ENCODE data around the gene NFYC.
"Not testable (repeated sequence)": the region's sequence is repeated elsewhere in the genome, so short reads cannot be mapped to it uniquely, and the experiment has no call there.

Gene NFYC

DNA sequence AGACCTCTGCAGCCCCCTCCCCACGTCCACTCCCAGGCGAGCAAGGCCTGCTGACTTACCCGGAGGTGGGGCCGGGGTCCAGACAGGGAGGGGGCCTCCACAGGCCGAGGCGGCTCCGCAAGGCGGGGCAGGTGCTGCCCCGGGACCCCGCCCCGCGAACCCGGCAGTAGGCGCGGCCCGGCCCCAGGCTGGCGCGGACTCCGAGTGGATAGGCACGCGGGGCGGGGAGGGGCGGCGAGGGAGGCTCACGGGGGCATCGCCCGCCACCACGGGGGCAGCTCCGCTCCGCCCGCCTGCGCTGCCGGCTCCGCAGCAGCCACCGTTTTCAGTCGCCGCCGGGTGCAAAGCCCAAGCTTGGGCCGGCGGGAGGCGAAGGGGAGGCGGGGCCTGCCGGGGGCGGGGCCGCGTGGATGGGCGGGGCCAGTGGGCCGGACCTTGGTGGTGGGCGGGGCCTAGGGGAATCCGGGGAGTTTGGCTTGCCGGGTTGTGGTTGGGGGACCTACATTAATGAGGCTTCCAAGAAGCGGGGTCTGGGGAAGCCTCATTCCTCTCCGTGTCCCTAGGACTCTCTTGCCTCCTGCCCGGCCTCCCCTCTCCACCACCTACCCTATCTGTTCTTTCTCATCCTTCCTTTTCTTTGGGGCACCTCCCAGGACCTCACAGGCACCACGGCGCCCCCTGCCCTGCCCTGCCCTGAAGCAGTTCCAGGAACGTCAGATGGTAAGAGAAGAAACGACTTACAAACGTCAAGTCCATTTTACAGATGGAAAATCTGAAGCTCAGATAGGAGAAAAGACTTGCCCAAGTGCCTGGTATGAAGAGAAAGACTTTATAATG, 26.0 kb upstream of the NFYC start, which contains the start of gene RIMS3:
TSS of gene RIMS3 (minus strand) at position 348 of the 837 bp plus-strand sequence. CDS start 23,757 bp downstream, outside the sequence.
- peak; percentile 84 for DNase-seq

GRCh38 chr1:40668769-40669525, 22.6 kb upstream of the NFYC start:
- DNase-seq: peak; percentile 88

- no peak for DNase-seq
These were observed 18.1 kb upstream of the NFYC start for GRCh38 chr1:40673452-40673851.

DNA sequence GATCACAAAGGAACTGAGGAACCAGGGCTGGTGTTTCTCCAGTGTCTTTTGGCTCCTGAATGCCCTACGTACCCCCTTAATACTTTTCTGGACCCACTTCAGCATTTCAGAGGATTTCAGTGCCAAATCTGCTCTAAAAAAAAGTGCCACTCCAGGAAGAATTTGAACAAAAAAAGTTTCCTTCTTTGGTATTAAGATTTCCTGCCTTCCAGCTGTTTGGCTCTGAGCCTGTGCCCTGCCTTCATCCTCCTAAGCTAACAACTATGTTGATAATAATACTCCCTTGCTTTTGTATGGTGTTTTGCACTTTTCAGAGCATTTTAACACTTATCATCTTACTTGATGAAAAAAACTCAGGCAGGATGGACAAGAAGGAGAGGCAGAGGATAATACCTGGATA, 15.0 kb upstream of the NFYC start:
- DNase-seq: no peak

DNA sequence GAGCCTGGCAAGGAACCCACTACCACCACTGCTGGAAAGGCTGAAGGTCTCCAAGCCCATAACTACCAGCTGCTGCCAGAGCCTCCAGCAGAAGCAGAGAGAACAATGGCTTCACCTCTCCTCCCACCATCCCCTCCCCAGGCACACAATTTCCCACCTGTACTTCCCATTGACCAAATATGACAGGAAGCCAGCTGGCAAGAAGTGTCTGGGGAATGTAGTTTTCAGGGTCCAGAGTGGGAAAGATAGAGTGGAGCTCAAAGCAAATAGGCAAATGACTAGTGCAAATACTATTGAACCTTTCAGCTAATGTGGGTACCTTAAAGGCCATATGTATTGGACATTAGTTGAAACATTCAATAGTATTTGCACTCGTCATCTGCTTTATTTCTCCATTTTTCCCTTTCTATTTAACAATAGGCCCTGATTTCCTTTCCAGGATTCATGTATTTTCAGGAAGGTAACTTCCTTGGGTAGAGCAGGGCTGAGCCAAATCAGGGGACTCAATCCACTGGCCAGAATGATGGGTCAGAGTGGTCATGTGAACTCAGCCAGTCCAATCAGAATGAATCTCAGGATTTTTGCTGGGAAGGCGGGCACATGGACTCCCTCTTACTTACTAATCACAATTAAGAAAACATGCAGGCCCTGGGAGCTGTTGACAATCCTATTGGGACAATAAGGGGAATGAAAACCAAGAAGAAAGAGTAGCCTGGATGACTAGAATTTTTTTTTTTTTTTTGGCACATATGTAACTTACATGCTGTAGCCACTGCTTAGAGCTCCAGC, 12.1 kb upstream of the NFYC start:
- DNase-seq: no peak

GRCh38 chr1:40684669-40685068, 6.8 kb upstream of the NFYC start:
- no peak for DNase-seq

DNA sequence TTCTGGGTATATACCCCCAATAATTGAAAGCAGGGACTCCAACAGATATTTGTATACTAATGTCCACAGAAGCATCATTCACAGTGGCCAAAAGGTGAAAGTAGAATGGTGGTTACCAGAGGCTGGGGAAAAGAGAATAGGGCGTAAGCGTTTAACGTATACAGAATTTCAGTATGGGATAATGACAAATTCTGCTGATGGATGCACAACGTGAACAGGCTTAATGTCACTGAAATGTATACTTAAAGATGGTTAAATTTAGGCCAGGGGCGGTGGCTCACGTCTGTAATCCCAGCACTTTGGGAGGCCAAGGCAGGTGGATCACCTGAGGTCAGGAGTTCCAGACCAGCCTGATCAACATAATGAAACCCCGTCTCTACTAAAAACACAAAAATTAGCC, 4.4 kb upstream of the NFYC start:
- DNase-seq: no peak

DNA sequence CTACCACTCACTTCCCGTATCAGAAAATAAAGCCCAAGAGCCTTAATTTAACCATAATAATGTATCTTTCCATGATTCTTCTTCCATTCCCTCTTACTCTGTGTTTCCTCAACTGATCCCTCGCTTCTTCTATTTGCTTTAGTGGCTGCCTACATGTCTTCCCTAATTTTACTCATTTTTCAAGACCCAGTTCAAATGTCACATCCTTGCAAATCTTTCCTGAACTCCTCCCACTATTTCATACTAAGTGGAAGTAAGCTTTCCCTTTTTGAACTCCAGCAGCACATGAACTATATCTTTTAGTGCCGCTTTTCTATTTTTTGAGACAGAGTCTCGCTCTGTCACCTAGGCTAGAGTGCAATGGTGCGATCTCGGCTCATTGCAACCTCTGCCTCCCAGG, 3.8 kb upstream of the NFYC start:
- no peak for DNase-seq

DNA sequence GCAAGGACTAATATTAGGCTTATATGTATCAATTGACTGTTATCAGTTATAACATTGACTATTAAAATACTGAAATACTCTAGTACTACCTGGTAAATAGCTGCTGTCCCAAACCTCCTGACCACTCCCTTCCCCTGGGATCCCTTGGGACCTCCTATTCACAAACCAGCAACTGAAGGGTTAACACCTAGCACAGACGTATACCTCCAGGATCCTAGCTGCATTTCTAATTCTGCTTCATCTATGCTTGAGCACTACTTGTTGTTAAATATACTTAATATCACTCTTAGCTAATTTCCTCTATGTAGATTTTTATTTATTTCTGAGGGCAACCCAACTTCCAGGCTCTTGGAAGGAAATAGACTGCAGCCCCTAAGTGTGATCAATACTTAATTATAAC, 1.8 kb upstream of the NFYC start:
- no peak for DNase-seq

GRCh38 chr1:40690771-40691537, 550 bp upstream of the NFYC start:
- DNase-seq: no peak

DNA sequence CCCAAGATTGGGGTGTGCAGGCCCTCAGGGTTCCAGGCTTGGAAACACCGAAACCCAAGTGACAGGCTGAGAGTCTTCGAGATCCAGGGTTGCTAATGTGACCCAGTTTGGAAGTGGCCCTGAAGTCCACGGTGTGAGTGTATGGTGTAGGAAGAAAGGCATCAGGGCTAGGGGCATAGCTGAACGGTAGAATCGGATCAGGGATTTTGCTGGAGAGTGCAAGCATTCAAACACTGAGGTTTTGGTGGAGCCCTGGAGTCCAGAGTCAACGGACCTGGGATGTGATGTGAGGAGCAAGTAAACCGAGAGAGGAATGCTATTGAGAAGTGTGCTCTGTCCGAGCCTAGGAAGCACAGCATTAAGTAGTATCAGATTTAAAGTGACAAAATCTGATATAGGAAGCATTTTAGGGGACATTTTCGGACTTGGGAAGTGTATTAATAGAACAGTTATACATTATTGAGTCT, 958 bp downstream of the NFYC start:
- no peak for DNase-seq

GRCh38 chr1:40693425-40693824, 1.9 kb downstream of the NFYC start:
- DNase-seq: no peak

DNA sequence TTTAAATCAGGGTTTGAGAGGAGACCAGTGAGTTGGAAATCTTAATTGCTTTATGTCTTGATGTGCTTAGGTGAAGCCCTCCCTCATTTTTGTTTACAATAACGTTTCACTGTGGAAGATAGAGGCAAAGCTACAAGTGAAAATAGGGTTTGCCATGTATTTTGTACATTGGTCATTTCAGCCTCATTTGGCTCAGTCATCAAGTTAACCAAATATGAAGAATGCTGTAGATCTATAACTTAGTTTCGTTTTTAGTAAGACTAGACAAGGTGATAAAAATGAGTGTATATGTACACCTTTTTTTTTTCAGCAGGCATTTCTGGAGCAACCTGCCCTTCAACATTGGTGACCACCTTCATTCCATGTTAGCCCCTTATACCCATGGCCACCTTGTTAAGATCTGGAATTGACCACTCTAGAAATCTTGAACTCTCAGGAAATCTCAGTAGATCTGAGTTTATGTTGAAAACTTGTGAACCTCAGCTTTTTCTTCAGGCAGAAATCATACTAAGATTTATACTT, 2.9 kb downstream of the NFYC start:
- no peak for DNase-seq

GRCh38 chr1:40696294-40696693, 4.8 kb downstream of the NFYC start:
- DNase-seq: no peak

DNA sequence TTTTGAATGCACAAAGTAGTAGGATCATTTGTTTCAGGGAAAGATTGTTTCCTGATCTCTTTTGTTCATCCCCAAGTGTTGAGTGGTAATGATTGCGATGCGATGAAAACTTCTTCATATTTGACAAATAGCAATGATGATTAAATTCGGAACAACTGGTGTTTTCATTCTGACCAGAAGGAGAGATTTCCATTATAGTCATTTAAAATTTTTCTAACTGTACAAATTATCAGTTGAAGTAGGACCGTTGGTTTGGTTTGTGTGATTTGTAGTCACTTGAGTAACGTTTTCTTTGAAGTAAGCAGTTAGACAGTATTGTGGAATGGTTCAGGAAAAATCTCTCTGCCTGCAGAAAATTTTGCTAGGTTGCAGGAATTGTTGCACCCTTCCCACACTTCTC, 5.9 kb downstream of the NFYC start:
- no peak for DNase-seq

GRCh38 chr1:40699787-40700186, 8.3 kb downstream of the NFYC start:
- no peak for DNase-seq

DNA sequence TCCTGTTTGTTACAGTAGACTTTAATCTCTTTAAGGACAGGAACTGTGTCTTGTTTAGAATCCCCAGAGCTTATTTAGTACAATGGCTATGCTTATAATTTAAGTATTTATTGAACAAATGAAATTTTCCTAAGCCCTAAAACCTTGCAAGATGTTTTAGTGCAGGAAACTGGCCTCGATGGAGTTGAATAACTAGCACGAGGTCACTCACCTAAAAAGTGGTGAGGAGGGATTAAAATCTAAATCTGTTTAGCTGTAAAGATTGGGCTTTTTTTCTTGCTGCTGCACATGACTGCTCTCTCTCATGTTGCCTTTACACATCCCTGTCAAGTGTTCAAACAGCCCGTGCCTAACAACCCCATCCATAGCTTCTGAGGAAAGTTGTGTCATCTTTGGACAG, 10.2 kb downstream of the NFYC start:
- DNase-seq: no peak

DNA sequence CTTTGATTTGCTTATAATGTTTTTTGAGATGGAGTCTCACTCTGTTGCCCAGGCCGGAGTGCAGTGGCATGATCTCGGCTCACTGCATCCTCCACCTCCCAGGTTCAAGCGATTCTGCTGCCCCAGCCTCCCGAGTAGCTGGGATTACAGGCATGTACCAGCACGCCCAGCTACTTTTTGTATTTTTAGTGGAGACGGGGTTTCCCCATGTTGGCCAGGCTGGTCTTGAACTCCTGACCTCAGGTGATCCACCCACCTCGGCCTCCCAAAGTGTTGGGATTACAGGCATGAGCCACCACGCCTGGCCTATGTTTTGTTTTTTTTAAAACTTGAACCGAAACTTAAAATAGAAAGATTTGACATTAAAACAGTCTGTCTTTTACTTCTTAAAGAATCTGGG, 11.3 kb downstream of the NFYC start:
- not testable (repeated sequence) for DNase-seq

DNA sequence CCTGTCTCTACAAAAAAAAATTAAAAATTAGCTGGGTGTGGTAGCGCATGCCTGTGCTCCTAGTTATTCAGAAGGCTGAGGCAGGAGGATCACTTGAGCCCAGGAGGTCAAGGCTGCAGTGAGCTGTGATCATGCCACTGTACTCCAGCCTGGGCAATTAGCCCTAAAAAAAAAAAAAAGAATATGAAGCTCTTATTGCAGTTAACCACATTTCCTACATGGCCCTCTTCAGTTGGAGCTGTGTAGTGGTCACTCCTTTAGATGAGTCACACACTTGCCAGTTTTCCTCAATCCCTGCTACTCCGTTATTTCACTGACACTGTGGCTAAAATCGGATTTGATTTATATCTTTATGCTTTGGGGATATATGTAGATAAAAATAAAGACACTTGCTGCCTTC, 11.8 kb downstream of the NFYC start:
- no peak for DNase-seq

GRCh38 chr1:40704817-40705733, 13.6 kb downstream of the NFYC start:
- DNase-seq: no peak

GRCh38 chr1:40706626-40707025, 15.1 kb downstream of the NFYC start:
- no peak for DNase-seq

Measured in activated naive CD4-positive, alpha-beta T cell treated with Interleukin-2 at 50 U/mL for 16 hours (primary cell).